NT2/D1 (cell line): ENCODE results near the gene DUSP7.

Source experiments
- SUZ12 ChIP-seq: IDR thresholded peaks from 2 replicates; pipeline ENCODE4 v1.6.1; 2011; ENCODE audit not compliant: insufficient read length, insufficient read depth; ENCODE audit errors: extremely low read depth
- YY1 ChIP-seq: IDR thresholded peaks from 2 replicates; pipeline ENCODE4 v1.6.1; 2011; ENCODE audit not compliant: insufficient read length, insufficient read depth
- ZNF274 ChIP-seq: IDR thresholded peaks from 2 replicates; pipeline ENCODE4 v1.6.1; 2011; ENCODE audit warnings: mild to moderate bottlenecking, low read depth, low read length

GRCh38 chr3:52036829-52037228 is 19.5 kb downstream of the DUSP7 start:
- TF ChIP-seq YY1 (no peak), ZNF274 (no peak), SUZ12 (no peak)
